Hepatic stellate cell (primary cell): ENCODE measurements around the gene RPP25.
"Not testable (repeated sequence)": the region's sequence is repeated elsewhere in the genome, so short reads cannot be mapped to it uniquely, and the experiment has no call there.

Experiments
- DNase-seq: peaks from one replicate; pipeline ENCODE4 v3.0.0; 2011; ENCODE audit warnings: low spot score

The RPP25 gene

GRCh38 chr15:74917676-74918075 lies 38.9 kb downstream of the RPP25 start:
- DNase-seq: no peak

DNA sequence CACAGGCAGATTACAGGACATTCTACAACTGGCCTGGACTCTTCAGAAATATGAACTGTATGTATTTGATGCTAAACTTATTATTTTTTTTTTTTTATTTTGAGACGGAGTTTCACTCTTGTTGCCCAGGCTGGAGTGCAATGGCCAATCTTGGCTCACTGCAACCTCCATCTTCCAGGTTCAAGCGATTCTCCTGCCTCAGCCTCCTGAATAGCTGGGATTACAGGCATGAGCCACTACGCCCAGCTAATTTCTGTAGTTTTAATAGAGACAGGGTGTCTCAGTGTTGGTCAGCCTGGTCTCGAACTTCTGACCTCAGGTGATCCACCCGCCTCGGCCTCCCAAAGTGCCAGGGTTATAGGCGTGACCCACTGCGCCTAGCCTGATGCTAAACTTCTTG lies 42.8 kb downstream of the RPP25 start:
- DNase-seq: not testable (repeated sequence)

- no peak for DNase-seq
These were observed 43.5 kb downstream of the RPP25 start for GRCh38 chr15:74913041-74913440.

GRCh38 chr15:74908635-74909034 lies 47.9 kb downstream of the RPP25 start:
- no peak for DNase-seq

GRCh38 chr15:74907163-74907870 lies 49.3 kb downstream of the RPP25 start:
- DNase-seq: no peak

DNA sequence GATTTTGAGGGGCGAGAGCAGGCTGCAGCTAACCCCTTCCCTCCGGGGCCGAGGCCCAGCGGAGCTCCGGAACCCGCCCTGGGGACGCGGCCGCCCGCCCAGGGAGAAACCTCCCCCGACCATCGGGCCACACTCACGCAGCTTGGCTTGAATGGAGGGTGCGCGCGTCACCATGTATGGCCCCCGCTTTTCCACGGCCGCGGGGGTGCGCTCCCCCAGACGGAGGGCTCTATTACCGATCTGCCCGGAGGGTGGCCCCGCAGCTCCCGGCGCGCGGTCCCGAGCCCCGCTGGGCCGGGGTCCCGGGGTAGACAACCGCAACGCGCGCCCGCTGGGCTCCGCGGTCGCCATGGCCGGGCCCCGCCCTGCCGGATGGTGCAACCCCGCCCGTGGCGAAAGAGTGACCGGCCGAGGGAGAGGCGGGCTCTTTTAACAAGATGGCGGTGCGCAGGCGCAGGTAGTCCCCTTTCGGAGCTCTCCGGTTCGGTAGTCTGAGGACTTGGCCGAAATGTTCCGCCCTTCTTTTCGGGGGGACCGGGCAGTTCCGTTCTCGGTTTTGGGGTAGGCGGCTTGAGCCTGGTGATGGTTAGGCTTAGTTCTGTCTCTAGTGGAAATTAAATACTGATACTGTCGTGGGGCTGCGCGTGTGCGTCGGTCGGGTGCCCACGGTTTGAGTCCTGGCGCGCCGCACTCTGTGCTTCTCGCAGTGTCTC lies 50.0 kb downstream of the RPP25 start, which contains the start of gene FAM219B:
Gene FAM219B (minus strand): TSS at position 402 of the 713 bp plus-strand sequence. CDS start 51 bp downstream, at position 351.
- DNase-seq: peak; percentile 97

- no peak for DNase-seq
These were observed 50.5 kb downstream of the RPP25 start for GRCh38 chr15:74906067-74906449.
